Neutrophil (primary cell): ENCODE data around the gene ARNT2.

Experiments
- H3K27ac ChIP-seq: fragments of 200-600 bp; sonication (generic); 2 replicates; pipeline ENCODE4 v1.5.1; 2016; ENCODE audit warnings: mild to moderate bottlenecking, moderate library complexity
- H3K27me3 ChIP-seq: fragments of 200-600 bp; sonication (generic); 2 replicates; pipeline ENCODE4 v1.6.0; 2016; ENCODE audit warnings: mild to moderate bottlenecking
- H3K36me3 ChIP-seq: fragments of 200-600 bp; sonication (generic); 2 replicates; pipeline ENCODE4 v1.5.1; 2017
- H3K4me1 ChIP-seq, 2 experiments: fragments of 200-600 bp in 1 of 2; sonication (generic) in 1 of 2; 1 replicate in 1 of 2; 2 replicates in 1 of 2; pipeline versions ENCODE4 v1.5.1 to v1.6.1; 2013 to 2016; ENCODE audit warnings: low read depth in 1 of 2, low read length in 1 of 2, mild to moderate bottlenecking in 1 of 2, moderate library complexity in 1 of 2; ENCODE audit not compliant: control insufficient read depth in 1 of 2, insufficient read depth in 1 of 2
- H3K4me3 ChIP-seq, 2 experiments: fragments of 200-600 bp in 1 of 2; sonication (generic) in 1 of 2; 1 replicate in 1 of 2; 2 replicates in 1 of 2; pipeline ENCODE4 v1.5.1; 2013 to 2016; ENCODE audit warnings: low read depth in 1 of 2, low read length in 1 of 2, mild to moderate bottlenecking in 1 of 2, moderate library complexity in 1 of 2
- H3K9me3 ChIP-seq: fragments of 200-600 bp; sonication (generic); 2 replicates; pipeline ENCODE4 v1.5.1; 2016
- CTCF ChIP-seq: fragments of 200-600 bp; sonication (generic); IDR thresholded peaks from 2 replicates; pipeline ENCODE4 v1.5.1; 2016; ENCODE audit warnings: antibody characterized with exemption

The ARNT2 gene

GRCh38 chr15:80405554-80405850, 1.3 kb downstream of the ARNT2 start:
- H3K27me3 ChIP-seq, result peaks cover 100% of the 10 kb centered on the region
- no peak overlapping the region for H3K4me3 ChIP-seq
- TF ChIP-seq CTCF, result no peak
- H3K9me3 ChIP-seq, result no peaks in the 10 kb centered on the region
- no peaks in the 10 kb centered on the region for H3K36me3 ChIP-seq
- H3K4me1 ChIP-seq, result peaks cover 4 to 21% of the 10 kb centered on the region in 2 experiments
- no peak overlapping the region for H3K27ac ChIP-seq

GRCh38 chr15:80405970-80406369, 1.8 kb downstream of the ARNT2 start:
- Histone ChIP-seq H3K9me3 (no peaks in the 10 kb centered on the region), H3K27me3 (peaks cover 100% of the 10 kb centered on the region), H3K4me3 (no peak overlapping the region), H3K4me1 (peaks cover 4 to 21% of the 10 kb centered on the region in 2 experiments), H3K36me3 (no peaks in the 10 kb centered on the region), H3K27ac (no peak overlapping the region)
- no peak for TF ChIP-seq CTCF

- no peak for TF ChIP-seq CTCF
- no peak overlapping the region for H3K4me3 ChIP-seq
- H3K9me3 ChIP-seq, result no peaks in the 10 kb centered on the region
- H3K36me3 ChIP-seq, result no peaks in the 10 kb centered on the region
- peaks cover 44% of the 10 kb centered on the region for H3K27me3 ChIP-seq
- no peak overlapping the region for H3K27ac ChIP-seq
- H3K4me1 ChIP-seq, result peaks cover 13 to 39% of the 10 kb centered on the region in 2 experiments
Observed at GRCh38 chr15:80411788-80412288, 7.7 kb downstream of the ARNT2 start.

GRCh38 chr15:80414546-80415357, 10.6 kb downstream of the ARNT2 start:
- Histone ChIP-seq H3K9me3 (no peaks in the 10 kb centered on the region), H3K4me3 (no peak overlapping the region), H3K4me1 (peaks cover 13 to 47% of the 10 kb centered on the region in 2 experiments), H3K36me3 (no peaks in the 10 kb centered on the region), H3K27me3 (peaks cover 15% of the 10 kb centered on the region), H3K27ac (no peak overlapping the region)
- TF ChIP-seq CTCF, result no peak

- Histone ChIP-seq H3K36me3 (no peaks in the 10 kb centered on the region), H3K9me3 (no peaks in the 10 kb centered on the region), H3K27ac (no peak overlapping the region), H3K4me1 (peaks cover 13 to 47% of the 10 kb centered on the region in 2 experiments), H3K4me3 (no peak overlapping the region), H3K27me3 (peaks cover 9% of the 10 kb centered on the region)
- no peak for TF ChIP-seq CTCF
Observed at GRCh38 chr15:80415358-80415670, 11.1 kb downstream of the ARNT2 start.
